Measurements from ENCODE around the gene ADGRB3.
"Not testable (repeated sequence)": the region's sequence is repeated elsewhere in the genome, so short reads cannot be mapped to it uniquely, and the experiment has no call there.

The ADGRB3 gene

GRCh38 chr6:68852791-68853190 lies 217.7 kb downstream of the ADGRB3 start:
- DNase-seq, result no peak

GRCh38 chr6:68859233-68859632 lies 224.2 kb downstream of the ADGRB3 start:
- no peak for DNase-seq

DNA sequence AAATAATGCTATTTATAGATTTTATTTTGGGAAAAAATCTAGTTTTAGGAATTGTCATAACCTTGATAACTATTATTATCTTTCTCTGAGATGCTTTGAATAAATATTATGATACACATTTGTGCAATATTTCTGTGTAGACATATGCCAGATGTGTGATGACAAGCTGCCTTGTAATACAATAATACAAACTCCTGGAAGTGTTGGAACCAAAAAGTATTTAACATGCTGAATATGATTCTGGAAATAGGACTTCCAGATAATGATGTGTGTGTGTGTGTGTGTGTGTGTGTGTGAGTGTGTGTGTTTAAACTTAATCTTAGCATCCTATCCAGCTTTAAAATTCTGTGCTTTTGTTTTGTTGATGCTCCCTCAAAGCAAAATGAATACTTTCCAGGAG lies 233.6 kb downstream of the ADGRB3 start:
- no peak for DNase-seq

- DNase-seq, result no peak
Observed at GRCh38 chr6:68873236-68873635, 238.2 kb downstream of the ADGRB3 start.

DNA sequence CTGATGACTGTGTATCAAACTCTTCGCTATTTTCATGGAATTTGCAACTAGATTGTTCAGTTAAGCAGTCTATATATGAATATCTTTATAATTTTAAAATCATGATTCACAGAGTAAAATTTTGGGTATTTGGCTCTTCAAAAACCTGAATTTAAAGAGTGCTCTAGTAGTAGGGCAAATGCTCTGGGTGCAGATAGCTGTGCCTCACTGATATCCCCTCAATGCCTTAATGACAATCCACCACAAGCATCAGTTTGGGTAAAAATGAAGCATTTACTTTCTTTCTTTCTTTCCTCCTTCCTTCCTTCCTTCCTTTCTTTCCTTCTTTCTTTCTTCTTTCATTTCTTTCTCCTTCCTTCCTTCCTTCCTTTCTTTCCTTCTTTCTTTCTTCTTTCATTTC lies 239.7 kb downstream of the ADGRB3 start:
- no peak for DNase-seq

GRCh38 chr6:68875403-68875802 lies 240.3 kb downstream of the ADGRB3 start:
- no peak for DNase-seq

DNA sequence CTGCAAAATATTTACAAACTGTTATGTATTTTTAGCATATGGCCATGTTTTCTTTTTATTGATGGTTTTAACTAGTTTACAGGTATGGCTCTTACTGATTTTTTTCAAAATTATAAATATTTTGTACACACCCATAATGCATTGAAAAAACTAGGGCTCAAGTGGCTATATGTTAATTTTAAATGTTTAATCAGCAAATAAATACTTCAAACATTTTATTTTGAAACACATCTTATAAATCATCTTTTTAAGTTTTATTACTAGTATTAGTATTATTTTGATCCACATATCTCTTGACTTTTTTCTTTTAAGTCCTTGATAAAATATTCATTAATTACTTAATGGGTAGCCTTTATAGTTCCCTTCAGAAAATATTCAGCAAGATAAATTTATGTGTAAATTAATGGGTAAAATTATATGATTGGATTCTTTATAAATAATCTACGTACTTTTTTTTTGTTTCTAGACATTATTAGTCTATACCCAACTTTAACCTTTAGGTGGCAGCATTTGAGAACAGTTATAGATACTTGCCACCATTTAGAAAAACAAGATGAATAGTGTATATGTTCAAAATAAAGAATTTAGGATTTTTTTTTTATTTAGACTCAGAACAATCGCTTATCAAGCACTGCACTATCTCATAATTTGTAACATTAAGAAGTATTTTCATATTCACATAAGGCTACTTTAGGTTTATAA lies 241.9 kb downstream of the ADGRB3 start:
- peak; percentile 8 for DNase-seq

- DNase-seq, result no peak
Observed at GRCh38 chr6:68880050-68880813, 245.2 kb downstream of the ADGRB3 start.

DNA sequence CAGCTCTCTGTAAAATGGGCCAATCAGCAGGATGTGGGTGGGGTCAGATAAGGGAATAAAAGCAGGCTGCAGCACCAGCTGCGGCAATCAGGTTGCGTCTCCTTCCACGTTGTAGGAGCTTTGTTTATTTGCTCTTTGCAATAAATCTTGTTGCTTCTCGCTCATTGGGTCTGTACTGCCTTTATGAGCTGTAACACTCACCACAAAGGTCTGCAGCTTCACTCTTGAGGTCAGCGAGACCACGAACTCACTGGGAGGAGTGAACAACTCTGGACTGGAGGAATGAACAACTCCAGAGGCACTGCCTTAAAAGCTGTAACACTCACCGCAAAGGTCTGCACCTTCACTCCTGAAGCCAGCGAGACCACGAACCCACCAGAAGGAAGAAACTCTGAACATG lies 248.2 kb downstream of the ADGRB3 start:
- DNase-seq, result not testable (repeated sequence)

GRCh38 chr6:68891419-68891818 lies 256.3 kb downstream of the ADGRB3 start:
- no peak for DNase-seq

GRCh38 chr6:68892452-68892851 lies 257.4 kb downstream of the ADGRB3 start:
- DNase-seq, result no peak

DNA sequence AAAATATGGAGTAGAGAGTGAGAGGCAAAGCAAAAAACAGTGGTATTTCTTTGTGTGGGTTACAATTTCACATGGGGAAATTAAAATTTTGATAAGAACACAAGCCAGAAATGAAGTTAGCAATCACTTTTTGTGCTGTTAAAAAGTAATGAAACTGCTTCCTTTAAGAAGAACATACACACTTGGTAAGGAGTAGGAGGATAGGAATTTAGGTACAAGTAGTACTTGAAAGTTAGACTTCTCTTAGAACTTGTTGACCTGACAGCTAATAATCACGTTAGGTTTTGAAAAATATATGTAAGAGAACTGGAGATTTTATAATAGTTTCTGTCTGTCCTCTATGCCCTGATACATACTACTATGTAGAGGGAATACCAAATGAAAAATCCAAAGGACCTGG lies 260.8 kb downstream of the ADGRB3 start:
- no peak for DNase-seq

- DNase-seq, result no peak
Observed at GRCh38 chr6:68901044-68901443, 266.0 kb downstream of the ADGRB3 start.

DNA sequence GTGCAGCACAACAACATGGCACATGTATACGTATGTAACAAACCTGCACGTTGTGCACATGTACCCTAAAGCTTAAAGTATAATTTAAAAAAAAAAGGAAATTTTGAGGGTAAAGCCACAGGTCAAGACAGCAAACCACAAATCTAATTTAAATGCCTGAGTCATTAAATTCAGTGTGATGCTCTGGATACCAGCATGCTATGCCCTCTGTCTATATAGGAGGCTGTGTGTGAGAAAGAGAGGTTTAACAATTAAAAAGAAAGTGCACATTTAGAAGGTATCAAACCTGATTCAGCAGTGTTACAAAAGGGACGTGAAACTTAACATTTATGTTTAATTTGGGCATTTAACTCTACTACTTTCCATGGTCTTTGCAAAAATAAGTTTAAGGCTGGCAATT lies 276.3 kb downstream of the ADGRB3 start:
- DNase-seq, result no peak

DNA sequence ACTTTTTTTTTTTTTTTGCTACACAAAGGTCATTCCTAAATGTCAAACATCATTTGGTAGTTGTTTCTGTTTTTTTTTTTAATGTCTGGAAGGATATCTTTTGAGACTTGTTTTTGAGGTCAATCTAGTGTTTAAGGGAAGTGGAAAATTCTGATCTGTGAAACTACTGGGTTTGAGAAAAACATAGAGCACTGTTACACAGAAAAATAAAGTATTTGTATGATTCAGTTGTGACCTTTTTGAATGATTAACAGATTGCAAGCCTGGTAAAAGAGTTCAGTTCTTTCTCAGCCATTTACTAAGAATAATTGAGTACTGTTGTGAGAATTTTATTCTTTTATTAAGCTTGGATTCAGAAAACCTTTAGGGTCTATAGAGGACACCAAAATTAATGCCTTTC lies 276.7 kb downstream of the ADGRB3 start:
- no peak for DNase-seq

DNA sequence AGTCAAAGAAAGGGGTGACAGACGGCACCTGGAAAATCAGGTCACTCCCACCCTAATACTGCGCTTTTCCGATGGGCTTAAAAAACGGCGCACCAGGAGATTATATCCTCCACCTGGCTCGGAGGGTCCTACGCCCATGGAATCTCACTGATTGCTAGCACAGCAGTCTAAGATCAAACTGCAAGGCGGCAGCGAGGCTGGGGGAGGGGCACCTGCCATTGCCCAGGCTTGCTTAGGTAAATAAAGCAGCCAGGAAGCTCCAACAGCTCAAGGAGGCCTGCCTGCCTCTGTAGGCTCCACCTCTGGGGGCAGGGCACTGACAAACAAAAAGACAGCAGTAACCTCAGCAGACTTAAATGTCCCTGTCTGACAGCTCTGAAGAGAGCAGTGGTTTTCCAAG lies 277.7 kb downstream of the ADGRB3 start:
- DNase-seq, result not testable (repeated sequence)

- DNase-seq, result no peak
Observed at GRCh38 chr6:68915586-68915985, 280.5 kb downstream of the ADGRB3 start.

DNA sequence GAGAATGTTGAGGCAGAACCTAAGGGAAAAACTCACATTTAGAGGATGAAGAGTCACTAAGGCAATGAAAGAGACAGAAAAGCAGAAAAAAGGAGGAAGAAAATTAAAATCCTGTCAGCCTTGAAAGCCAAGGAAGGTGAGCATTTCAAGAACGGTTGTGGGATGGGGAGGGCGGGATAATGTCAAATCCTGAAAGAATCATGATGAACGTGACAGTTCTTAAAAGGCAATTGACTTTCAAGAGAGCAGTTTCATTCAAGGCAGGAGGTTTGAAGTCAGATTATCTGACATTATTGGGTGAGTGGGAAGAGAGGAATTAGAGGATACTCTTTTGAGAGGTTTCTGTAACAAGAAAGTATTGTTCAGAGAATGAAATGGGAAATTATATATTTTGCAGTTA lies 284.5 kb downstream of the ADGRB3 start:
- no peak for DNase-seq

- DNase-seq, result no peak
Observed at GRCh38 chr6:68941345-68941744, 306.3 kb downstream of the ADGRB3 start.

DNA sequence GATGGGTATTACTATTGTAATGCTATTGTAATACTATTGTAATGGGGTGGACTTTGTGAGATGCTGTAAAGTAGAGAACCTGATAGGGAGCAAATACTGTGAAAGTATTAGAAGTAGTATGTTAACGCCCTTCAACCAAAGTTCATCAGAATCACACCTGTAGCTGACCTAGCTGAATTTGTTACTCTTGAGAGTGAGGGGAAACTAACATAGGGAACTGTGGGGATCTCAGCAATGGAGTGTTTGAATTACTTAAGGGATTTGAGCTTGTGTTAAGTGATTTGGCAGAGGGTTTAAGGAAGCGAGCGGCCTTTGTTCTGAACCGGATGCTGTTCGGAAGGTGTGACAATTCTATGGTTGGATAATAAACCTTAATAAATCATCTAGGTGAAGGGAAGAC lies 312.6 kb downstream of the ADGRB3 start:
- DNase-seq, result no peak

GRCh38 chr6:68951270-68951669 lies 316.2 kb downstream of the ADGRB3 start:
- no peak for DNase-seq

DNA sequence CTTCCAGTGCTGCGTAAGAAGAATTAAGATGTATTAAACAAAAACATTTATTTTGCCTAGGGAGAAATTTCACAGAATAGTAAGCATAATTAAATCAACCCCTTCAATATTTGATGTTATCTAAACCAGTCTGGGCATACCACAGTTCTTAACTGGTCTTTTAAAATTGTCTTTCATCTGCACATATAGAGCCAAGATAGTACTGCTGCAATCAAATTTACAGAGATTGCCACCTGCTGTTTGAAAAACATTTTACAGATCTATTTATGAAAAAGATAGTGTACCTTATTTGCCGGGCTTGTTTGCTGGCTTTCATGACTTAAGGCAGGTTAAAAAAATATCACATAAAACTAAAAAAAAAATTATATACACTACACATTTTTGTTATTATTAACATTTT lies 323.2 kb downstream of the ADGRB3 start:
- no peak for DNase-seq

DNA sequence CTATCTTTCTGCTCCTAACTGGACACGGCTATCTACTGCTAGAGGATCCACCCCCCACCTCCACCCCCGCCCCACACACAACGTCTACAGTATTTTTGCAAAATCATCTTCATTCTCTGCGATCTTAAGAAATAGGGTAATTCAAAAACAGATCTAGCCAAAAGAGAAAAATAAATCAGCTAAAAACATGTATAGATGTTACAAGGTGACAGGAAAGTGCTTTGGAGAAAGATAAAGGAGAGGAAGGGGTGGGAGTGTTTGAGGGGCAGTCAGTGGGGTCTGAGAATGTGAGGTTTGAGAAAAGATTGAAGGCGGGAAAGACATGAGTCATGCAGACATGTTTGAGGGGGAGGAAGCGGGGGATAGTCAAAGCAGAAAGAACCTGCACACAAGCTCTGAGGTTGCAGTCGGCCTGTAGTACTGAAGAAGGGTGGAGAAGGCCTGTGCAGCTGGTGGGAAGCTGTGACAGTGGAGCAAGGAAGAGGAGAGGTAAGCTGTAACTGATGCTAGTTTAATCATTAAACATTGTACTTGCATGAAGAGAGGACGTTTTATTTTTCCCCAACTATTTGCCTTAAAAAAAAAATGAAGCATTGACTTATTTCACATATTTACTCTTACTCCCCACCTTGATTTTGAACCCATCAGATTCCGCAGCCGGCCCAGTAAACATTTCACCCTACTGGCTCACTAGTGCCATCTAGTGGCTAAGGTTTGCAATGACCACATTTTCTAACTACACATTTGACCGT lies 332.6 kb downstream of the ADGRB3 start:
- DNase-seq, result peak; percentile 57

- no peak for DNase-seq
Observed at GRCh38 chr6:68968301-68968649, 333.2 kb downstream of the ADGRB3 start.
